ENCODE measurements around the gene SETDB2. TPM values are rescaled to one million over a fixed set of nuclear protein-coding genes. Genes with fewer than 3 reads are reported as not detected.

Gene SETDB2
- total and polyA plus RNA-seq, 10 of the 15 experiments (the other 5 are each of a cell fraction or from before 2014, with no cell fraction given), result 1.2 to 10.0 (median 7.4) TPM

DNA sequence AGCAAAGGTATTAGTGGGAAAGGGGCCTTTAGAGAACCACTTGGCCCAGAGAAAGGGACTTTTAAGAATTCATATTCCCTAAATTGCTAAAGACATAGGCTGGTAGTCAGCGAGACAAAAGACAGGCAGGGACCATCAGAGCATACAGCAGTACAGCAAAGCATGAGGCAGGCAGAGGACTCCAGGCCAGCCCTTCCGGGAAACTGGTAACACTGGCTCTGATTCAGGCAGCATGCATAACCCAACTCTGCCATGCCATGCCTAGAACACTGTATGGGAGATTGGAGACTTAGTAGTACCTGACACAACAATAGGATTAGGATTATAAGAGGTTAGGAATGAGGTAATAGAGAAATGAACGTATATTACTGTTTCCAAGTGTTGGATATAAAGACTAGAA, 35.1 kb upstream of the SETDB2 start:
- no TSS peak for BruUV-seq (replicated peaks)
- no peaks in the 10 kb centered on the region for H3K36me3 ChIP-seq (ENCODE audit: control insufficient read depth in 2 of 2, insufficient read depth in 2 of 2, low read length in 1 of 2)
- DNase-seq (ENCODE audit: low read depth, low spot score) (no peak), ATAC-seq (no peak), FAIRE-seq (no peak)
- H3K4me3 ChIP-seq, result no peak overlapping the region
- CTCF ChIA-PET, result no interaction called here
- in situ Hi-C loops (cut with MboI) (no loop called here), intact Hi-C loops (cut with micrococcal nuclease; ENCODE audit: unreplicated experiment) (no loop called here)
- H4K20me1 ChIP-seq (ENCODE audit: control insufficient read depth, insufficient read depth), result no peaks in the 10 kb centered on the region
- no peaks in the 10 kb centered on the region for H3K27me3 ChIP-seq (replicated peaks in 1 of 2; ENCODE audit: control insufficient read depth in 2 of 2, insufficient read depth in 2 of 2, low read length in 1 of 2)
- TF ChIP-seq, protein P1, sequence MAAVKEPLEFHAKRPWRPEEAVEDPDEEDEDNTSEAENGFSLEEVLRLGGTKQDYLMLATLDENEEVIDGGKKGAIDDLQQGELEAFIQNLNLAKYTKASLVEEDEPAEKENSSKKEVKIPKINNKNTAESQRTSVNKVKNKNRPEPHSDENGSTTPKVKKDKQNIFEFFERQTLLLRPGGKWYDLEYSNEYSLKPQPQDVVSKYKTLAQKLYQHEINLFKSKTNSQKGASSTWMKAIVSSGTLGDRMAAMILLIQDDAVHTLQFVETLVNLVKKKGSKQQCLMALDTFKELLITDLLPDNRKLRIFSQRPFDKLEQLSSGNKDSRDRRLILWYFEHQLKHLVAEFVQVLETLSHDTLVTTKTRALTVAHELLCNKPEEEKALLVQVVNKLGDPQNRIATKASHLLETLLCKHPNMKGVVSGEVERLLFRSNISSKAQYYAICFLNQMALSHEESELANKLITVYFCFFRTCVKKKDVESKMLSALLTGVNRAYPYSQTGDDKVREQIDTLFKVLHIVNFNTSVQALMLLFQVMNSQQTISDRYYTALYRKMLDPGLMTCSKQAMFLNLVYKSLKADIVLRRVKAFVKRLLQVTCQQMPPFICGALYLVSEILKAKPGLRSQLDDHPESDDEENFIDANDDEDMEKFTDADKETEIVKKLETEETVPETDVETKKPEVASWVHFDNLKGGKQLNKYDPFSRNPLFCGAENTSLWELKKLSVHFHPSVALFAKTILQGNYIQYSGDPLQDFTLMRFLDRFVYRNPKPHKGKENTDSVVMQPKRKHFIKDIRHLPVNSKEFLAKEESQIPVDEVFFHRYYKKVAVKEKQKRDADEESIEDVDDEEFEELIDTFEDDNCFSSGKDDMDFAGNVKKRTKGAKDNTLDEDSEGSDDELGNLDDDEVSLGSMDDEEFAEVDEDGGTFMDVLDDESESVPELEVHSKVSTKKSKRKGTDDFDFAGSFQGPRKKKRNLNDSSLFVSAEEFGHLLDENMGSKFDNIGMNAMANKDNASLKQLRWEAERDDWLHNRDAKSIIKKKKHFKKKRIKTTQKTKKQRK (IDR thresholded peaks at IDR 0.05; ENCODE audit: low read depth, low read length), result no peak
- TF ChIP-seq CREM (IDR thresholded peaks at IDR 0.05; ENCODE audit: low read depth) (no peak), BMI1 (IDR thresholded peaks at IDR 0.05; ENCODE audit: borderline replicate concordance) (no peak), KDM1A (IDR thresholded peaks at IDR 0.05; ENCODE audit: borderline replicate concordance) (no peak), SUZ12 (IDR thresholded peaks at IDR 0.05; ENCODE audit: unreplicated experiment) (no peak), POLR2AphosphoS2 (IDR thresholded peaks at IDR 0.05; ENCODE audit: low read depth, low read length) (no peak), HDAC6 (IDR thresholded peaks at IDR 0.05; ENCODE audit: unreplicated experiment) (no peak), ZNF207 (IDR thresholded peaks at IDR 0.05; ENCODE audit: borderline replicate concordance) (no peak)
- TF ChIP-seq, protein P2, sequence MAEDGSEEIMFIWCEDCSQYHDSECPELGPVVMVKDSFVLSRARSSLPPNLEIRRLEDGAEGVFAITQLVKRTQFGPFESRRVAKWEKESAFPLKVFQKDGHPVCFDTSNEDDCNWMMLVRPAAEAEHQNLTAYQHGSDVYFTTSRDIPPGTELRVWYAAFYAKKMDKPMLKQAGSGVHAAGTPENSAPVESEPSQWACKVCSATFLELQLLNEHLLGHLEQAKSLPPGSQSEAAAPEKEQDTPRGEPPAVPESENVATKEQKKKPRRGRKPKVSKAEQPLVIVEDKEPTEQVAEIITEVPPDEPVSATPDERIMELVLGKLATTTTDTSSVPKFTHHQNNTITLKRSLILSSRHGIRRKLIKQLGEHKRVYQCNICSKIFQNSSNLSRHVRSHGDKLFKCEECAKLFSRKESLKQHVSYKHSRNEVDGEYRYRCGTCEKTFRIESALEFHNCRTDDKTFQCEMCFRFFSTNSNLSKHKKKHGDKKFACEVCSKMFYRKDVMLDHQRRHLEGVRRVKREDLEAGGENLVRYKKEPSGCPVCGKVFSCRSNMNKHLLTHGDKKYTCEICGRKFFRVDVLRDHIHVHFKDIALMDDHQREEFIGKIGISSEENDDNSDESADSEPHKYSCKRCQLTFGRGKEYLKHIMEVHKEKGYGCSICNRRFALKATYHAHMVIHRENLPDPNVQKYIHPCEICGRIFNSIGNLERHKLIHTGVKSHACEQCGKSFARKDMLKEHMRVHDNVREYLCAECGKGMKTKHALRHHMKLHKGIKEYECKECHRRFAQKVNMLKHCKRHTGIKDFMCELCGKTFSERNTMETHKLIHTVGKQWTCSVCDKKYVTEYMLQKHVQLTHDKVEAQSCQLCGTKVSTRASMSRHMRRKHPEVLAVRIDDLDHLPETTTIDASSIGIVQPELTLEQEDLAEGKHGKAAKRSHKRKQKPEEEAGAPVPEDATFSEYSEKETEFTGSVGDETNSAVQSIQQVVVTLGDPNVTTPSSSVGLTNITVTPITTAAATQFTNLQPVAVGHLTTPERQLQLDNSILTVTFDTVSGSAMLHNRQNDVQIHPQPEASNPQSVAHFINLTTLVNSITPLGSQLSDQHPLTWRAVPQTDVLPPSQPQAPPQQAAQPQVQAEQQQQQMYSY (CRISPR knock-in tag; IDR thresholded peaks at IDR 0.05), result no peak
- RAD21 ChIA-PET (ENCODE audit: unreplicated experiment), result no interaction called here
- no peak overlapping the region for H3K9ac ChIP-seq (ENCODE audit: control insufficient read depth, insufficient read depth, low read length)
- no peaks in the 10 kb centered on the region; the same call in 1 of the 2 replicates for H3K4me1 ChIP-seq (ENCODE audit: control insufficient read depth, insufficient read depth, low read length)
- POLR2A ChIA-PET, result no interaction called here
- SMC1A ChIA-PET (ENCODE audit: uncharacterized antibody, unreplicated experiment), result no interaction called here
- no peaks in the 10 kb centered on the region; the same call in none of the 3 replicates for H3K9me3 ChIP-seq (replicated peaks; ENCODE audit: control insufficient read depth, insufficient read depth, low read length)
- H3K79me2 ChIP-seq (ENCODE audit: control insufficient read depth, insufficient read depth, low read length), result no peaks in the 10 kb centered on the region
- H3K4me2 ChIP-seq (ENCODE audit: control insufficient read depth, insufficient read depth), result peak overlapping the region; percentile 4; the same call in 1 of the 2 replicates
- no peak overlapping the region for H3K27ac ChIP-seq (ENCODE audit: control insufficient read depth, insufficient read depth)
- H2AFZ ChIP-seq (ENCODE audit: control insufficient read depth, low read depth, low read length), result no peak overlapping the region
- WGBS (ENCODE audit: insufficient coverage, insufficient replicate concordance, low lambda C conversion rate, missing lambda C conversion rate), result 91% methylated on average over 3 of the region's 3 CpGs

Data from GM12878 (cell line).